GM23248 (cell line): ENCODE results near the gene SPPL2A.

Source experiments
- EZH2 ChIP-seq: fragments of 200-600 bp; sonication (generic); IDR thresholded peaks from 2 replicates; pipeline ENCODE4 v1.6.1; 2018; ENCODE audit warnings: antibody characterized with exemption, mild to moderate bottlenecking; ENCODE audit not compliant: insufficient read depth, poor library complexity, severe bottlenecking
- EZH2phosphoT487 ChIP-seq: fragments of 200-600 bp; sonication (generic); IDR thresholded peaks from 2 replicates; pipeline ENCODE4 v1.6.1; 2018; ENCODE audit warnings: antibody characterized with exemption, moderate library complexity, mild to moderate bottlenecking, low read depth; ENCODE audit not compliant: insufficient read depth

DNA sequence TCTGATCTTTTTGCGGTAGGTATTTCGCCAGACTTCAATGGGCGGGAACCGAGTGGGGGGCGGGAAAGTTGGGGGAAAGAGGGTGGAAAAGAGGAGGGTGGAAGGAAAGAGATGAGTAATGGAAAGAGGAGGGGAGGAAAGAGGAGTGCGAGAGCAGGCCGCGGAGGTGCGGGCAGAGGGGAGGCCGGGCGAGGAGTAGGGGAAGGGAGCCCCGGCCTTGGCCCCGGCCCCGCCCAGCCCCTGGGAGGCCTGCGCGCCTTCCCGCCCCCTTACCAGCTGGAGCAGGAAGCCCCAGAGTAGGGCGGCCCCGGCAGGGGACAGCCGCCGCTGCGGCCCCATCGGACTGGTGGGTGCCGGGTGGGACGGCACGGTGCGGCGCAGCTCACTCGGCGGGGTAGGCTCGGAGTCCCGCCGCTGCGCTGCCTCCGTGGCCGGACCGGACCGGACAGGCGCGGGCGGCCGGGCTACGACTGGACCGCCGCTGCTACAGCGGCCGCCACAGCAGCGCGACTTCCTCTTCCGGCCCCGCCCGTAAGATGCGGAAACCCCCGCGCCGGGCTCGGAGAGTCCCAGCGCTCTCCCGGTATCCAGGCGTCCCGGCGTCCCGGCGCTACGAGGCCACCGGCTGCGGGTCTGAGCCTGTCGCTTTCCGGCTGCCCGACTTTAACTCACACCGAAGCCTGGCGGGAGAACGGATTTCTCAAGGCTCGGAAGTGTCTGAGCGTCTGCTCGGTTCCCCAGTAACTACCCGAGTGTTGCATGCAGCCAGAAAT, at the start of gene SPPL2A:
- no peak for TF ChIP-seq EZH2
- no peak for TF ChIP-seq EZH2phosphoT487
